ENCODE measurements around the gene SPIN4. TPM values are rescaled to one million over a fixed set of nuclear protein-coding genes. Genes with fewer than 3 reads are reported as not detected.

The SPIN4 gene
- 5.2 and 5.5 TPM in 2 replicates for total RNA-seq

DNA sequence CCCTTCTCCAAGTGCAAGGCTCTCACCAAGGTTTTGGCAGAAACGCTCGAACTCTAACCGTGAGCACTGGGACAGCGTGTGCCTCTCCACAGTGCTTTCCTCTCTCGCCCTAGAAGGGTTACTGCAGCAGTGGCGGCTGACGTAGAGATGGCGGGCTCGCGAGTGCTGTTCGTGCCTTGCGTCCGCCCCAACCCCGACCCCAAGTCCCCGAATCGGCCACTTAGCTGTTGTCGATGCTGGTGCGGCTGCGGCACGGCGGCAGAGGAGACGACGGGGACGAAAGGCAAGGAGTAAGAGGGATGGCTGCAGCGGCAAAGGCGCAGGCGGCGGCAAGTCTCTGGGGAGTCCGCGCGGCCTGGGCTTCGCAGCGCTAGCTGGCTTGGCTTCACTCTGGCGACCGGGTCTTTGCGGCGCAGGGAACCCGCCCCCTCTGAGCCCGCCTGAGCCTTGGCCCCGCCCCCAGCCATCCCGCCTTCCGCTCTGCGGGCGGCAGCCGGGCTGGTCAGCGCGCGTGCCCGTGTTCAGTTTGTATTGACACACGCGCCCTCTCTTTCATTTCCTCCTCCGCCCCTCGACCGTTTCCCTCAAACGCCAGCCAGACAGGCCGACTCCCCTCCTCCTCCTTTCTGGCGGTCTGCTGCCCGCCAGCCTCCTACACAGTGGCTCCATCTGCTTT lies at the start of gene SPIN4:
Gene SPIN4 (minus strand): TSS at position 392 of the 676 bp plus-strand sequence. CDS start 513 bp downstream, outside the sequence.

